Measurements from ENCODE around the gene HOXC9. TPM values are rescaled to one million over a fixed set of nuclear protein-coding genes. Genes with fewer than 3 reads are reported as not detected.

The HOXC9 gene
- total RNA-seq, 6 experiments from 2014 or later: not detected

- H3K27me3 ChIP-seq: peaks cover 0 to 64% of the 10 kb centered on the region in 2 donors
- no peaks in the 10 kb centered on the region for H3K36me3 ChIP-seq
- no peaks in the 10 kb centered on the region for H3K9me3 ChIP-seq
- H3K4me1 ChIP-seq: no peaks in the 10 kb centered on the region
- no peak for ATAC-seq
- H3K27ac ChIP-seq: no peak overlapping the region
- no peak for DNase-seq
- WGBS (ENCODE audit: insufficient coverage, low coverage, low lambda C conversion rate, missing lambda C conversion rate): 14% methylated on average over 6 of the region's 6 CpGs
- intact Hi-C loops (cut with DNase I): no loop called here
- TF ChIP-seq CTCF (IDR thresholded peaks at IDR 0.05): no peak
- no peak for TF ChIP-seq POLR2A (IDR thresholded peaks at IDR 0.05)
- H3K4me3 ChIP-seq: no peak overlapping the region
Measured at GRCh38 chr12:54049108-54049507, 49.1 kb downstream of the HOXC9 start.

- Histone ChIP-seq H3K36me3 (no peaks in the 10 kb centered on the region), H3K27ac (no peak overlapping the region), H3K9me3 (no peaks in the 10 kb centered on the region), H3K4me1 (no peaks in the 10 kb centered on the region), H3K4me3 (no peak overlapping the region), H3K27me3 (peaks cover 0 to 64% of the 10 kb centered on the region in 2 donors)
- TF ChIP-seq CTCF (IDR thresholded peaks at IDR 0.05) (no peak), POLR2A (IDR thresholded peaks at IDR 0.05) (no peak)
- intact Hi-C loops (cut with DNase I): no loop called here
- WGBS (ENCODE audit: insufficient coverage, low coverage, low lambda C conversion rate, missing lambda C conversion rate): 3% methylated on average over 2 of the region's 2 CpGs
- ATAC-seq: no peak
- no peak for DNase-seq
Measured at GRCh38 chr12:54050482-54050810, 50.5 kb downstream of the HOXC9 start.

GRCh38 chr12:54051026-54051842 lies 51.3 kb downstream of the HOXC9 start:
- WGBS (ENCODE audit: insufficient coverage, low coverage, low lambda C conversion rate, missing lambda C conversion rate): 11% methylated on average over 8 of the region's 12 CpGs
- Histone ChIP-seq H3K36me3 (no peaks in the 10 kb centered on the region), H3K27ac (no peak overlapping the region), H3K4me1 (no peaks in the 10 kb centered on the region), H3K9me3 (no peaks in the 10 kb centered on the region), H3K4me3 (no peak overlapping the region), H3K27me3 (peaks cover 0 to 64% of the 10 kb centered on the region in 2 donors)
- ATAC-seq (peak in 1 of 4 donors; percentile 22), DNase-seq (no peak)
- intact Hi-C loops (cut with DNase I): no loop called here
- no peak for TF ChIP-seq CTCF (IDR thresholded peaks at IDR 0.05)
- no peak for TF ChIP-seq POLR2A (IDR thresholded peaks at IDR 0.05)

GRCh38 chr12:54051874-54052437 lies 52.0 kb downstream of the HOXC9 start:
- ATAC-seq (no peak), DNase-seq (no peak)
- intact Hi-C loops (cut with DNase I): no loop called here
- no peak overlapping the region for H3K4me3 ChIP-seq
- no peak for TF ChIP-seq POLR2A (IDR thresholded peaks at IDR 0.05)
- H3K36me3 ChIP-seq: no peaks in the 10 kb centered on the region
- H3K27me3 ChIP-seq: peaks cover 0 to 57% of the 10 kb centered on the region in 2 donors
- 4% methylated on average over 24 of the region's 24 CpGs for WGBS (ENCODE audit: insufficient coverage, low coverage, low lambda C conversion rate, missing lambda C conversion rate)
- H3K27ac ChIP-seq: no peak overlapping the region
- no peaks in the 10 kb centered on the region for H3K4me1 ChIP-seq
- H3K9me3 ChIP-seq: no peaks in the 10 kb centered on the region

- ATAC-seq (no peak), DNase-seq (no peak)
- intact Hi-C loops (cut with DNase I): no loop called here
- Histone ChIP-seq H3K27me3 (peaks cover 0 to 51% of the 10 kb centered on the region in 2 donors), H3K27ac (no peak overlapping the region), H3K9me3 (no peaks in the 10 kb centered on the region), H3K4me3 (no peak overlapping the region), H3K36me3 (no peaks in the 10 kb centered on the region), H3K4me1 (no peaks in the 10 kb centered on the region)
- TF ChIP-seq CTCF (IDR thresholded peaks at IDR 0.05): no peak
- no peak for TF ChIP-seq POLR2A (IDR thresholded peaks at IDR 0.05)
- WGBS (ENCODE audit: insufficient coverage, low coverage, low lambda C conversion rate, missing lambda C conversion rate): 10% methylated on average over 8 of the region's 10 CpGs
Measured at GRCh38 chr12:54052438-54053002, 52.6 kb downstream of the HOXC9 start.
